GM23338 (cell line): Measurements from ENCODE around the gene RAB1B. TPM values are rescaled to one million over a fixed set of nuclear protein-coding genes. Genes with fewer than 3 reads are reported as not detected.
A peak's percentile ranks its signal among the peaks of the same experiment; 100 is the strongest.

Source experiments
- ATAC-seq: fragments of 200-7000 bp; cut with Tn5 transposase; 3 replicates; pipeline ENCODE4 v1.9.1; 2020
- DNase-seq: peaks from one replicate; pipeline ENCODE4 v3.0.0-alpha.2; 2015; ENCODE audit warnings: low spot score
- H2AFZ ChIP-seq: fragments of 200-600 bp; sonication (generic); 2 replicates; pipeline ENCODE4 v1.8.0; 2016; ENCODE audit warnings: antibody characterized with exemption, mild to moderate bottlenecking, moderate library complexity
- H3F3A ChIP-seq: fragments of 200-600 bp; sonication (generic); replicated peaks from 2 replicates; pipeline ENCODE4 v1.8.0; 2017; ENCODE audit warnings: antibody characterized with exemption, mixed run types, low read depth
- H3K27ac ChIP-seq: fragments of 200-600 bp; sonication (generic); 2 replicates; pipeline ENCODE4 v1.6.1; 2016; ENCODE audit warnings: low read depth
- H3K27me3 ChIP-seq: fragments of 200-600 bp; sonication (generic); 2 replicates; pipeline ENCODE4 v1.8.0; 2016; ENCODE audit warnings: mild to moderate bottlenecking, mixed run types, moderate library complexity; ENCODE audit not compliant: insufficient read depth
- H3K36me3 ChIP-seq: fragments of 200-600 bp; sonication (generic); 2 replicates; pipeline ENCODE4 v1.8.0; 2016; ENCODE audit warnings: mild to moderate bottlenecking; ENCODE audit not compliant: insufficient read depth
- H3K4me1 ChIP-seq: fragments of 200-600 bp; sonication (generic); 2 replicates; pipeline ENCODE4 v1.8.0; 2016; ENCODE audit warnings: mild to moderate bottlenecking, moderate library complexity; ENCODE audit not compliant: insufficient read depth
- H3K4me2 ChIP-seq: fragments of 200-600 bp; sonication (generic); 2 replicates; pipeline ENCODE4 v1.7.1; 2017; ENCODE audit warnings: mixed run types
- H3K4me3 ChIP-seq: fragments of 200-600 bp; sonication (generic); 2 replicates; pipeline ENCODE4 v1.6.1; 2016; ENCODE audit warnings: mixed run types
- H3K79me2 ChIP-seq: fragments of 200-600 bp; sonication (generic); replicated peaks from 2 replicates; pipeline ENCODE4 v1.8.0; 2017; ENCODE audit warnings: mild to moderate bottlenecking; ENCODE audit not compliant: insufficient read depth
- H3K9me2 ChIP-seq: fragments of 200-600 bp; sonication (generic); 2 replicates; pipeline ENCODE4 v1.8.0; 2017; ENCODE audit not compliant: insufficient read depth
- H4K20me1 ChIP-seq: fragments of 200-600 bp; sonication (generic); replicated peaks from 2 replicates; pipeline ENCODE4 v1.8.0; 2017; ENCODE audit warnings: mild to moderate bottlenecking; ENCODE audit not compliant: insufficient read depth
- H3K27ac Mint-ChIP-seq: 2 replicates; pipeline ENCODE4 v1.8.0; 2020; ENCODE audit warnings: inconsistent platforms, mild to moderate bottlenecking, moderate library complexity, mixed read lengths
- H3K27me3 Mint-ChIP-seq: 3 replicates; pipeline ENCODE4 v1.8.0; 2022; ENCODE audit warnings: low read depth, mild to moderate bottlenecking, moderate library complexity, mixed read lengths, inconsistent platforms; ENCODE audit not compliant: insufficient read depth, poor library complexity
- H3K36me3 Mint-ChIP-seq: 3 replicates; pipeline ENCODE4 v1.8.0; 2021; ENCODE audit warnings: low read depth, mild to moderate bottlenecking, inconsistent platforms, moderate library complexity, mixed read lengths
- H3K4me1 Mint-ChIP-seq: 3 replicates; pipeline ENCODE4 v1.8.0; 2020; ENCODE audit warnings: mild to moderate bottlenecking, inconsistent platforms, mixed read lengths
- H3K4me3 Mint-ChIP-seq: 3 replicates; pipeline ENCODE4 v1.8.0; 2021; ENCODE audit warnings: moderate library complexity, mild to moderate bottlenecking, inconsistent platforms, mixed read lengths
- H3K9me3 Mint-ChIP-seq: 3 replicates; pipeline ENCODE4 v1.8.0; 2020; ENCODE audit warnings: moderate library complexity, mild to moderate bottlenecking, inconsistent platforms, mixed read lengths
- CREB1 ChIP-seq: fragments of 250-450 bp; sonication (Bioruptor Pico); IDR thresholded peaks from 2 replicates; pipeline ENCODE4 v1.5.0; 2020; ENCODE audit warnings: low read depth, mild to moderate bottlenecking, moderate library complexity
- EZH2 ChIP-seq: fragments of 200-600 bp; sonication (generic); IDR thresholded peaks from one replicate; pipeline ENCODE4 v1.8.0; 2017; ENCODE audit warnings: antibody characterized with exemption, mild to moderate bottlenecking, low read depth; ENCODE audit not compliant: unreplicated experiment
- EZH2phosphoT487 ChIP-seq: fragments of 200-600 bp; sonication (generic); IDR thresholded peaks from one replicate; pipeline ENCODE4 v1.8.1; 2018; ENCODE audit warnings: antibody characterized with exemption; ENCODE audit not compliant: unreplicated experiment
- JUNB ChIP-seq: IDR thresholded peaks from one replicate; pipeline ENCODE4 v1.6.1; 2016; ENCODE audit warnings: antibody characterized with exemption; ENCODE audit not compliant: unreplicated experiment
- NANOG ChIP-seq: IDR thresholded peaks from 2 replicates; pipeline ENCODE4 v1.6.1; 2016; ENCODE audit warnings: antibody characterized with exemption, borderline replicate concordance
- POLR2AphosphoS5 ChIP-seq: IDR thresholded peaks from 2 replicates; pipeline ENCODE4 v1.6.1; 2016; ENCODE audit warnings: antibody characterized with exemption, low read depth
- STAT1 ChIP-seq: IDR thresholded peaks from one replicate; pipeline ENCODE4 v1.6.1; 2016; ENCODE audit warnings: antibody characterized with exemption; ENCODE audit not compliant: unreplicated experiment
- ZNF114 ChIP-seq: fragments of 250-450 bp; sonication (Bioruptor Pico); IDR thresholded peaks from 2 replicates; pipeline ENCODE4 v1.5.0; 2020; ENCODE audit warnings: mild to moderate bottlenecking, moderate library complexity
- ZNF331 ChIP-seq: fragments of 250-450 bp; sonication (Bioruptor Pico); IDR thresholded peaks from 2 replicates; pipeline ENCODE4 v1.5.0; 2020; ENCODE audit warnings: low read depth, mild to moderate bottlenecking, moderate library complexity
- polyA plus RNA-seq: library from polyadenylated mRNA; unstranded; fragments of >200 nt; fragmentation: Nextera tagmentation; extraction: Ambion mirVana; gene quantifications from 2 replicates; pipeline ENCODE4 v1.2.1, GENCODE V29; 2016
- total RNA-seq: library from RNA; depleted of rRNA; stranded (reverse); fragments of >200 nt; shearing (Covaris generic); gene quantifications from 2 replicates; pipeline ENCODE4 v1.2.3, GENCODE V29; 2014
- TF ChIP-seq, protein P1 (sequence below): IDR thresholded peaks from 2 replicates; pipeline ENCODE4 v1.6.1; 2016; ENCODE audit warnings: antibody characterized with exemption
- TF ChIP-seq, protein P2 (sequence below), 2 experiments: fragments of 200-600 bp in 1 of 2; sonication (generic) in 1 of 2; conservative IDR thresholded peaks; 2 replicates each; pipeline versions ENCODE4 v1.5.1 to v1.6.1; 2016 to 2017; ENCODE audit warnings: antibody characterized with exemption in 2 of 2, low read depth in 2 of 2, mild to moderate bottlenecking in 2 of 2, moderate library complexity in 1 of 2
- TF ChIP-seq, protein P3 (sequence below): IDR thresholded peaks from one replicate; pipeline ENCODE4 v1.6.1; 2018; ENCODE audit warnings: antibody characterized with exemption; ENCODE audit not compliant: unreplicated experiment
- TF ChIP-seq, protein P4 (sequence below): fragments of 250-450 bp; sonication (Bioruptor Pico); IDR thresholded peaks from 2 replicates; pipeline ENCODE4 v1.5.0; 2020; ENCODE audit warnings: mild to moderate bottlenecking, moderate library complexity

The RAB1B gene
- total and polyA plus RNA-seq, 2 experiments from 2014 or later = 30.5 to 92.7 TPM

DNA sequence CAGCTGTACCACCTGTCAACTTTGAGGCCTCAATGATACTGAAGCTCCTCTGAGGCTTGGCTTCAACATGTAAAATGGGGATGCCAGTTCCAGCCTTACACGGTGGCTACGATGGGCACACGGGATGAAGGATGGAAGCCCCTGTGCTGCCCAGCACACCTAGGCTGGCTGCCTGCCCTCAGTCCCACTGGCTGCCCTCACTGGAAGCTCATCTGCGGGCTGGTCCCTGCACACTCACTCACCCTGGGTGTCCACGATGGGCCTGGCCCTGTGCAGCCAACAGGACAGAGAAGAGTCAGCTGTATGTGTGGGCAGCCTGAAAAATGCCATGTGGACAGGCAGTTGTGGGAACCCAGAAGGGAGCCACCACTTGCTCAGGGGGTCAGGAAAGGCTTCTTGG lies 18.3 kb downstream of the RAB1B start:
- H3K4me1 ChIP-seq = peaks cover 28% of the 10 kb centered on the region
- no peak for DNase-seq
- H3K4me3 ChIP-seq = no peak overlapping the region
- H3K79me2 ChIP-seq = peaks cover 9% of the 10 kb centered on the region
- TF ChIP-seq ZNF331 (CRISPR knock-in tag) (no peak), CREB1 (CRISPR knock-in tag) (no peak), STAT1 (no peak), JUNB (no peak), EZH2phosphoT487 (no peak), POLR2AphosphoS5 (no peak), NANOG (no peak), EZH2 (no peak), ZNF114 (CRISPR knock-in tag) (no peak)
- TF ChIP-seq, protein P1, sequence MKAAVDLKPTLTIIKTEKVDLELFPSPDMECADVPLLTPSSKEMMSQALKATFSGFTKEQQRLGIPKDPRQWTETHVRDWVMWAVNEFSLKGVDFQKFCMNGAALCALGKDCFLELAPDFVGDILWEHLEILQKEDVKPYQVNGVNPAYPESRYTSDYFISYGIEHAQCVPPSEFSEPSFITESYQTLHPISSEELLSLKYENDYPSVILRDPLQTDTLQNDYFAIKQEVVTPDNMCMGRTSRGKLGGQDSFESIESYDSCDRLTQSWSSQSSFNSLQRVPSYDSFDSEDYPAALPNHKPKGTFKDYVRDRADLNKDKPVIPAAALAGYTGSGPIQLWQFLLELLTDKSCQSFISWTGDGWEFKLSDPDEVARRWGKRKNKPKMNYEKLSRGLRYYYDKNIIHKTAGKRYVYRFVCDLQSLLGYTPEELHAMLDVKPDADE = no peak
- TF ChIP-seq, protein P2, sequence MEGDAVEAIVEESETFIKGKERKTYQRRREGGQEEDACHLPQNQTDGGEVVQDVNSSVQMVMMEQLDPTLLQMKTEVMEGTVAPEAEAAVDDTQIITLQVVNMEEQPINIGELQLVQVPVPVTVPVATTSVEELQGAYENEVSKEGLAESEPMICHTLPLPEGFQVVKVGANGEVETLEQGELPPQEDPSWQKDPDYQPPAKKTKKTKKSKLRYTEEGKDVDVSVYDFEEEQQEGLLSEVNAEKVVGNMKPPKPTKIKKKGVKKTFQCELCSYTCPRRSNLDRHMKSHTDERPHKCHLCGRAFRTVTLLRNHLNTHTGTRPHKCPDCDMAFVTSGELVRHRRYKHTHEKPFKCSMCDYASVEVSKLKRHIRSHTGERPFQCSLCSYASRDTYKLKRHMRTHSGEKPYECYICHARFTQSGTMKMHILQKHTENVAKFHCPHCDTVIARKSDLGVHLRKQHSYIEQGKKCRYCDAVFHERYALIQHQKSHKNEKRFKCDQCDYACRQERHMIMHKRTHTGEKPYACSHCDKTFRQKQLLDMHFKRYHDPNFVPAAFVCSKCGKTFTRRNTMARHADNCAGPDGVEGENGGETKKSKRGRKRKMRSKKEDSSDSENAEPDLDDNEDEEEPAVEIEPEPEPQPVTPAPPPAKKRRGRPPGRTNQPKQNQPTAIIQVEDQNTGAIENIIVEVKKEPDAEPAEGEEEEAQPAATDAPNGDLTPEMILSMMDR (conservative IDR thresholded peaks at IDR 0.05; ENCODE audit: low read depth in 2 of 2) = no peak
- TF ChIP-seq, protein P3, sequence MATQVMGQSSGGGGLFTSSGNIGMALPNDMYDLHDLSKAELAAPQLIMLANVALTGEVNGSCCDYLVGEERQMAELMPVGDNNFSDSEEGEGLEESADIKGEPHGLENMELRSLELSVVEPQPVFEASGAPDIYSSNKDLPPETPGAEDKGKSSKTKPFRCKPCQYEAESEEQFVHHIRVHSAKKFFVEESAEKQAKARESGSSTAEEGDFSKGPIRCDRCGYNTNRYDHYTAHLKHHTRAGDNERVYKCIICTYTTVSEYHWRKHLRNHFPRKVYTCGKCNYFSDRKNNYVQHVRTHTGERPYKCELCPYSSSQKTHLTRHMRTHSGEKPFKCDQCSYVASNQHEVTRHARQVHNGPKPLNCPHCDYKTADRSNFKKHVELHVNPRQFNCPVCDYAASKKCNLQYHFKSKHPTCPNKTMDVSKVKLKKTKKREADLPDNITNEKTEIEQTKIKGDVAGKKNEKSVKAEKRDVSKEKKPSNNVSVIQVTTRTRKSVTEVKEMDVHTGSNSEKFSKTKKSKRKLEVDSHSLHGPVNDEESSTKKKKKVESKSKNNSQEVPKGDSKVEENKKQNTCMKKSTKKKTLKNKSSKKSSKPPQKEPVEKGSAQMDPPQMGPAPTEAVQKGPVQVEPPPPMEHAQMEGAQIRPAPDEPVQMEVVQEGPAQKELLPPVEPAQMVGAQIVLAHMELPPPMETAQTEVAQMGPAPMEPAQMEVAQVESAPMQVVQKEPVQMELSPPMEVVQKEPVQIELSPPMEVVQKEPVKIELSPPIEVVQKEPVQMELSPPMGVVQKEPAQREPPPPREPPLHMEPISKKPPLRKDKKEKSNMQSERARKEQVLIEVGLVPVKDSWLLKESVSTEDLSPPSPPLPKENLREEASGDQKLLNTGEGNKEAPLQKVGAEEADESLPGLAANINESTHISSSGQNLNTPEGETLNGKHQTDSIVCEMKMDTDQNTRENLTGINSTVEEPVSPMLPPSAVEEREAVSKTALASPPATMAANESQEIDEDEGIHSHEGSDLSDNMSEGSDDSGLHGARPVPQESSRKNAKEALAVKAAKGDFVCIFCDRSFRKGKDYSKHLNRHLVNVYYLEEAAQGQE = no peak
- TF ChIP-seq, protein P4, sequence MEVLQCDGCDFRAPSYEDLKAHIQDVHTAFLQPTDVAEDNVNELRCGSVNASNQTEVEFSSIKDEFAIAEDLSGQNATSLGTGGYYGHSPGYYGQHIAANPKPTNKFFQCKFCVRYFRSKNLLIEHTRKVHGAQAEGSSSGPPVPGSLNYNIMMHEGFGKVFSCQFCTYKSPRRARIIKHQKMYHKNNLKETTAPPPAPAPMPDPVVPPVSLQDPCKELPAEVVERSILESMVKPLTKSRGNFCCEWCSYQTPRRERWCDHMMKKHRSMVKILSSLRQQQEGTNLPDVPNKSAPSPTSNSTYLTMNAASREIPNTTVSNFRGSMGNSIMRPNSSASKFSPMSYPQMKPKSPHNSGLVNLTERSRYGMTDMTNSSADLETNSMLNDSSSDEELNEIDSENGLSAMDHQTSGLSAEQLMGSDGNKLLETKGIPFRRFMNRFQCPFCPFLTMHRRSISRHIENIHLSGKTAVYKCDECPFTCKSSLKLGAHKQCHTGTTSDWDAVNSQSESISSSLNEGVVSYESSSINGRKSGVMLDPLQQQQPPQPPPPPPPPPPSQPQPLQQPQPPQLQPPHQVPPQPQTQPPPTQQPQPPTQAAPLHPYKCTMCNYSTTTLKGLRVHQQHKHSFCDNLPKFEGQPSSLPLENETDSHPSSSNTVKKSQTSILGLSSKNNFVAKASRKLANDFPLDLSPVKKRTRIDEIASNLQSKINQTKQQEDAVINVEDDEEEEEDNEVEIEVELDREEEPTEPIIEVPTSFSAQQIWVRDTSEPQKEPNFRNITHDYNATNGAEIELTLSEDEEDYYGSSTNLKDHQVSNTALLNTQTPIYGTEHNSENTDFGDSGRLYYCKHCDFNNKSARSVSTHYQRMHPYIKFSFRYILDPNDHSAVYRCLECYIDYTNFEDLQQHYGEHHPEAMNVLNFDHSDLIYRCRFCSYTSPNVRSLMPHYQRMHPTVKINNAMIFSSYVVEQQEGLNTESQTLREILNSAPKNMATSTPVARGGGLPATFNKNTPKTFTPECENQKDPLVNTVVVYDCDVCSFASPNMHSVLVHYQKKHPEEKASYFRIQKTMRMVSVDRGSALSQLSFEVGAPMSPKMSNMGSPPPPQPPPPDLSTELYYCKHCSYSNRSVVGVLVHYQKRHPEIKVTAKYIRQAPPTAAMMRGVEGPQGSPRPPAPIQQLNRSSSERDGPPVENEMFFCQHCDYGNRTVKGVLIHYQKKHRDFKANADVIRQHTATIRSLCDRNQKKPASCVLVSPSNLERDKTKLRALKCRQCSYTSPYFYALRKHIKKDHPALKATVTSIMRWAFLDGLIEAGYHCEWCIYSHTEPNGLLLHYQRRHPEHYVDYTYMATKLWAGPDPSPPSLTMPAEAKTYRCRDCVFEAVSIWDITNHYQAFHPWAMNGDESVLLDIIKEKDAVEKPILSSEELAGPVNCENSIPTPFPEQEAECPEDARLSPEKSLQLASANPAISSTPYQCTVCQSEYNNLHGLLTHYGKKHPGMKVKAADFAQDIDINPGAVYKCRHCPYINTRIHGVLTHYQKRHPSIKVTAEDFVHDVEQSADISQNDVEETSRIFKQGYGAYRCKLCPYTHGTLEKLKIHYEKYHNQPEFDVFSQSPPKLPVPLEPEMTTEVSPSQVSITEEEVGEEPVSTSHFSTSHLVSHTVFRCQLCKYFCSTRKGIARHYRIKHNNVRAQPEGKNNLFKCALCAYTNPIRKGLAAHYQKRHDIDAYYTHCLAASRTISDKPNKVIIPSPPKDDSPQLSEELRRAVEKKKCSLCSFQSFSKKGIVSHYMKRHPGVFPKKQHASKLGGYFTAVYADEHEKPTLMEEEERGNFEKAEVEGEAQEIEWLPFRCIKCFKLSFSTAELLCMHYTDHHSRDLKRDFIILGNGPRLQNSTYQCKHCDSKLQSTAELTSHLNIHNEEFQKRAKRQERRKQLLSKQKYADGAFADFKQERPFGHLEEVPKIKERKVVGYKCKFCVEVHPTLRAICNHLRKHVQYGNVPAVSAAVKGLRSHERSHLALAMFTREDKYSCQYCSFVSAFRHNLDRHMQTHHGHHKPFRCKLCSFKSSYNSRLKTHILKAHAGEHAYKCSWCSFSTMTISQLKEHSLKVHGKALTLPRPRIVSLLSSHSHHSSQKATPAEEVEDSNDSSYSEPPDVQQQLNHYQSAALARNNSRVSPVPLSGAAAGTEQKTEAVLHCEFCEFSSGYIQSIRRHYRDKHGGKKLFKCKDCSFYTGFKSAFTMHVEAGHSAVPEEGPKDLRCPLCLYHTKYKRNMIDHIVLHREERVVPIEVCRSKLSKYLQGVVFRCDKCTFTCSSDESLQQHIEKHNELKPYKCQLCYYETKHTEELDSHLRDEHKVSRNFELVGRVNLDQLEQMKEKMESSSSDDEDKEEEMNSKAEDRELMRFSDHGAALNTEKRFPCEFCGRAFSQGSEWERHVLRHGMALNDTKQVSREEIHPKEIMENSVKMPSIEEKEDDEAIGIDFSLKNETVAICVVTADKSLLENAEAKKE (CRISPR knock-in tag) = no peak
- H2AFZ ChIP-seq = no peak overlapping the region
- no peaks in the 10 kb centered on the region; the same call in 1 of the 2 replicates for H3K36me3 ChIP-seq
- ATAC-seq = no peak
- no peaks in the 10 kb centered on the region; the same call in none of the 2 replicates for H4K20me1 ChIP-seq
- Mint-ChIP-seq H3K27me3 (peaks cover 35% of the 10 kb centered on the region), H3K27ac (no peak overlapping the region), H3K9me3 (peaks cover 2% of the 10 kb centered on the region; the same call in 1 of the 3 replicates), H3K36me3 (no peaks in the 10 kb centered on the region), H3K4me3 (peak overlapping the region; percentile 21; the same call in 1 of the 3 replicates), H3K4me1 (peaks cover 27% of the 10 kb centered on the region)
- peaks cover 16% of the 10 kb centered on the region for H3K27me3 ChIP-seq
- peaks cover 25% of the 10 kb centered on the region; the same call in 1 of the 2 replicates for H3F3A ChIP-seq
- H3K27ac ChIP-seq = no peak overlapping the region
- no peak overlapping the region for H3K4me2 ChIP-seq
- no peaks in the 10 kb centered on the region for H3K9me2 ChIP-seq
